GM12878 (cell line): ENCODE data around the gene CLMP. TPM values are rescaled to one million over a fixed set of nuclear protein-coding genes. Genes with fewer than 3 reads are reported as not detected.

Experiments used
- ATAC-seq: fragments of 200-7000 bp; cut with Tn5 transposase; 3 replicates; pipeline ENCODE4 v1.9.1; 2020; ENCODE audit warnings: mild to moderate bottlenecking, moderate library complexity
- BruUV-seq: library from RNA; stranded (reverse); fragments of 400-500 nt; replicated peaks from 2 replicates; lab custom pipeline; 2021; lab: Mats Ljungman, UMichigan
- CTCF ChIA-PET: fragments of 300-600 bp; sonication (Branson Sonifier 250); formaldehyde crosslinking; extraction: SDS; loops from one replicate; lab custom pipeline; 2021; ENCODE audit warnings: inconsistent platforms; lab: Yijun Ruan, JAX
- POLR2A ChIA-PET: fragments of 350-600 bp; formaldehyde crosslinking; extraction: SDS; loops from one replicate; lab custom pipeline; 2021; ENCODE audit warnings: inconsistent platforms; lab: Charles Lee
- RAD21 ChIA-PET: fragments of 300-600 bp; sonication (Branson Sonifier 250); formaldehyde crosslinking; loops from one replicate; lab custom pipeline; 2023; ENCODE audit warnings: antibody characterized with exemption; ENCODE audit not compliant: unreplicated experiment; lab: Charles Lee
- SMC1A ChIA-PET: fragments of 300-600 bp; sonication (Branson Sonifier 250); formaldehyde crosslinking; loops from one replicate; lab custom pipeline; 2023; ENCODE audit not compliant: unreplicated experiment, uncharacterized antibody; lab: Charles Lee
- DNase-seq: peaks from one replicate; pipeline ENCODE4 v3.0.0-alpha.2; 2011; ENCODE audit warnings: low read depth, low spot score
- FAIRE-seq: peaks from 3 replicates; lab custom pipeline; 2011; peaks lifted over from hg19 to GRCh38; lab: Jason Lieb, UNC
- H2AFZ ChIP-seq: 2 replicates; pipeline ENCODE4 v1.6.0; 2011; ENCODE audit warnings: low read depth, low read length, control low read depth; ENCODE audit not compliant: control insufficient read depth
- H3K27ac ChIP-seq: 2 replicates; pipeline ENCODE4 v1.5.1; 2011; ENCODE audit warnings: control low read depth; ENCODE audit not compliant: control insufficient read depth, insufficient read depth
- H3K27me3 ChIP-seq, 2 experiments: replicated peaks in 1 of 2; 2 replicates each; pipeline versions ENCODE4 v1.6.0 to v1.6.1; 2011; ENCODE audit warnings: low read length in 1 of 2; ENCODE audit not compliant: control insufficient read depth in 2 of 2, insufficient read depth in 2 of 2
- H3K36me3 ChIP-seq, 2 experiments: 2 replicates each; pipeline ENCODE4 v1.5.1; 2011; ENCODE audit warnings: low read length in 1 of 2; ENCODE audit not compliant: control insufficient read depth in 2 of 2, insufficient read depth in 2 of 2
- H3K4me1 ChIP-seq: 2 replicates; pipeline ENCODE4 v1.6.1; 2011; ENCODE audit warnings: mild to moderate bottlenecking, low read length, moderate library complexity, mixed read lengths; ENCODE audit not compliant: control insufficient read depth, insufficient read depth
- H3K4me2 ChIP-seq: 2 replicates; pipeline ENCODE4 v1.6.0; 2011; ENCODE audit warnings: control low read depth; ENCODE audit not compliant: control insufficient read depth, insufficient read depth
- H3K4me3 ChIP-seq: fragments of 200-600 bp; sonication (generic); 2 replicates; pipeline ENCODE4 v1.5.1; 2016
- H3K79me2 ChIP-seq: 2 replicates; pipeline ENCODE4 v1.6.0; 2011; ENCODE audit warnings: low read length; ENCODE audit not compliant: control insufficient read depth, insufficient read depth
- H3K9ac ChIP-seq: 2 replicates; pipeline ENCODE4 v1.8.0; 2011; ENCODE audit warnings: low read length, control low read depth, mixed read lengths; ENCODE audit not compliant: control insufficient read depth, insufficient read depth
- H3K9me3 ChIP-seq: replicated peaks from 3 replicates; pipeline ENCODE4 v1.5.1; 2011; ENCODE audit warnings: mild to moderate bottlenecking, low read length; ENCODE audit not compliant: control insufficient read depth, insufficient read depth
- H4K20me1 ChIP-seq: 2 replicates; pipeline ENCODE4 v1.6.0; 2011; ENCODE audit not compliant: control insufficient read depth, insufficient read depth
- BHLHE40 ChIP-seq, 2 experiments: fragments of 450-650 bp in 1 of 2; IDR thresholded peaks; 2 replicates each; pipeline ENCODE4 v1.6.1; 2011 to 2017; ENCODE audit warnings: low read depth in 2 of 2, borderline replicate concordance in 1 of 2, improper control_type of control experiment in 1 of 2, low read length in 1 of 2, mild to moderate bottlenecking in 1 of 2
- CBFB ChIP-seq: IDR thresholded peaks from 2 replicates; pipeline ENCODE4 v1.6.1; 2016; ENCODE audit warnings: antibody characterized with exemption, low read depth
- EP300 ChIP-seq, 2 experiments: fragments of 150-350 bp in 1 of 2; IDR thresholded peaks; 2 replicates each; pipeline ENCODE4 v1.6.1; 2011 to 2012; ENCODE audit warnings: low read depth in 2 of 2, low read length in 2 of 2, borderline replicate concordance in 1 of 2, improper control_type of control experiment in 1 of 2, inconsistent platforms in 1 of 2; ENCODE audit not compliant: control insufficient read depth in 1 of 2
- ESRRA ChIP-seq: IDR thresholded peaks from 2 replicates; pipeline ENCODE4 v1.6.1; 2012; ENCODE audit warnings: mild to moderate bottlenecking, low read length, improper control_type of control experiment
- ETV6 ChIP-seq, 2 experiments: fragments of 450-650 bp in 1 of 2; IDR thresholded peaks in 1 of 2; conservative IDR thresholded peaks in 1 of 2; 2 replicates each; pipeline ENCODE4 v1.6.1; 2014; ENCODE audit warnings: antibody characterized with exemption in 1 of 2, borderline replicate concordance in 1 of 2, low read depth in 1 of 2, mild to moderate bottlenecking in 1 of 2, moderate library complexity in 1 of 2
- HDAC2 ChIP-seq: fragments of 200-600 bp; sonication (generic); IDR thresholded peaks from 2 replicates; pipeline ENCODE4 v1.6.1; 2017
- HDGF ChIP-seq: fragments of 450-650 bp; IDR thresholded peaks from 2 replicates; pipeline ENCODE4 v1.6.1; 2016; ENCODE audit warnings: antibody characterized with exemption
- NFYA ChIP-seq: IDR thresholded peaks from 2 replicates; pipeline ENCODE4 v1.6.1; 2011; ENCODE audit warnings: low read depth, mild to moderate bottlenecking, low read length, improper control_type of control experiment, borderline replicate concordance
- POLR2A ChIP-seq: IDR thresholded peaks from 2 replicates; pipeline ENCODE4 v1.6.1; 2011; ENCODE audit warnings: low read depth, mild to moderate bottlenecking, low read length
- SPI1 ChIP-seq: IDR thresholded peaks from 2 replicates; pipeline ENCODE4 v1.6.1; 2011; ENCODE audit warnings: low read depth, mild to moderate bottlenecking, low read length, moderate library complexity, borderline replicate concordance; ENCODE audit not compliant: insufficient read depth
- SREBF1 ChIP-seq: IDR thresholded peaks from 2 replicates; pipeline ENCODE4 v1.6.1; 2012; ENCODE audit warnings: mild to moderate bottlenecking, low read length
- ZNF622 ChIP-seq: fragments of 450-650 bp; IDR thresholded peaks from 2 replicates; pipeline ENCODE4 v1.6.1; 2017; ENCODE audit warnings: mild to moderate bottlenecking, inconsistent platforms
- WGBS: methylation state at CpG from one replicate; pipeline ENCODE4 v1.1.6; 2016; ENCODE audit warnings: low lambda C conversion rate; ENCODE audit not compliant: insufficient replicate concordance, insufficient coverage; ENCODE audit errors: missing lambda C conversion rate; 5-methylcytosine and 5-hydroxymethylcytosine counted together
- in situ Hi-C: fragments of 300-500 bp; cut with MboI; formaldehyde crosslinking; loops from 9 replicates; pipeline ENCODE4 v1.14.3; 2018; ENCODE audit warnings: mixed read lengths
- intact Hi-C: fragments of 100-400 bp; cut with micrococcal nuclease; formaldehyde crosslinking; loops from one replicate; pipeline ENCODE4 v1.14.2; 2022; ENCODE audit not compliant: unreplicated experiment
- polyA plus RNA-seq, 11 experiments: library from polyadenylated mRNA; depleted of rRNA in 4 of 11; unstranded in 6 of 11; stranded (reverse) in 5 of 11; fragments of >200 nt; fragmentation: Nextera tagmentation in 4 of 11; fragmentation: Illumina TruSeq in 1 of 11; extraction: Ambion mirVana in 4 of 11; extraction: Trizol in 1 of 11; gene quantifications; 1 replicate in 1 of 11; 2 replicates in 10 of 11; pipeline versions ENCODE4 v1.2.1 to v1.2.3, GENCODE V29; 2011 to 2016; ENCODE audit warnings: inconsistent platforms in 2 of 11, missing spikeins in 2 of 11, low read depth in 1 of 11
- total RNA-seq, 4 experiments: library from RNA; depleted of rRNA in 3 of 4; stranded (reverse); fragments of >200 nt in 3 of 4; fragmentation: Illumina TruSeq in 1 of 4; extraction: Trizol in 1 of 4; gene quantifications; 2 replicates each; pipeline versions ENCODE4 v1.2.1 to v1.2.3, GENCODE V29; 2013 to 2021
- TF ChIP-seq, protein P1 (sequence below): IDR thresholded peaks from 2 replicates; pipeline ENCODE4 v1.6.1; 2011; ENCODE audit warnings: mild to moderate bottlenecking, low read depth, low read length, moderate library complexity; ENCODE audit not compliant: insufficient replicate concordance
- TF ChIP-seq, protein P2 (sequence below): IDR thresholded peaks from 2 replicates; pipeline ENCODE4 v1.6.1; 2012; ENCODE audit warnings: low read depth, low read length, improper control_type of control experiment
- TF ChIP-seq, protein P3 (sequence below): IDR thresholded peaks from 2 replicates; pipeline ENCODE4 v1.6.1; 2012; ENCODE audit warnings: low read length, inconsistent platforms
- TF ChIP-seq, protein P4 (sequence below): fragments of 450-650 bp; formaldehyde crosslinking; IDR thresholded peaks from 2 replicates; pipeline ENCODE4 v1.4.0; 2022; ENCODE audit warnings: mild to moderate bottlenecking, moderate library complexity

CLMP gene
- total and polyA plus RNA-seq, 10 of the 15 experiments (the other 5 are each of a cell fraction or from before 2014, with no cell fraction given): 0.01 to 0.71 (median 0.20) TPM; not detected in 4

DNA sequence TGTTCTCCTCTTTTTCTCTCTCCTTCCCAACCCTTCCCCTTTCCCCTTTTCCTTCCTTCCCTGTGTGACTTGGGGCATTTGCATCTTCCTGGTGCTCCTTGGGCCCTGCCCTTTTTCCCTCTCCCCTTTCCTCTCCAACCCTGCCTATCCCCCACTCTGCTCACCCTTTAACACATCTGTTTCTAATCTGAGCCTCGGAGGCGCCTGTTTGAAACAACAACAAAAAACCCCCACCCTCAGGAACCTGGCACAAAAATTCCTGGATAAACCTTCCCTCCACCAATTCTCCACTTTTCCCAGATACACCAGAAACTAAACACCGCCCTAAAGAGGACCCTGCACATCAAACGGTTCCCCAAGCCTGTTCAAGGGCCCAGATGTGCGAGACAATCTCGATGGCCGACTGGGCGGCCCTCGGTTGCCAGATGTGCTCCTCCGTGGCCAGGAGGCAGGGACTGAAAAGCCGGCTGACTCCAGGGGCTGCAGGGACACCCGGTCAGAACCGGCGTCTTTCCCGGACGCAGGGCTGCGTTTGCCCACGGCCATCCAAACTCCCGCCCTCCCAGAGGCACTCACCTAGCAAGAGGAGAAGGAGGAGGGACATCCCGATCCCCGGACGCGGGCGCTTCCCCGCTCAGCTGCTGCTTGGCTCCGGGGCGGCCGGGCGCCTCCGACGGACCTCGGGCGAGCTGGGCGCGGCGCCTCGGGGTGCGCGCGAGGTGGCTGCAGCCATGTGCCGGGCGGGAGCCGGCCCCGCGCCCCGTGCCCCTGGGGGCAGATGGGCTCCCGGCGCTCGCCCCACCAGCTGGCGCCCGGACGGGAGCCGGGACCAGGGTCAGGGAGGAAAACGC, 486 bp downstream of the CLMP start:
- Histone ChIP-seq H3K27ac (no peak overlapping the region), H4K20me1 (no peaks in the 10 kb centered on the region), H3K9me3 (no peaks in the 10 kb centered on the region; the same call in 2 of the 3 replicates), H3K79me2 (no peaks in the 10 kb centered on the region), H3K36me3 (no peaks in the 10 kb centered on the region), H2AFZ (no peak overlapping the region), H3K4me1 (no peaks in the 10 kb centered on the region), H3K4me3 (no peak overlapping the region), H3K27me3 (peaks cover 18 to 39% of the 10 kb centered on the region in 2 experiments), H3K4me2 (no peak overlapping the region), H3K9ac (no peak overlapping the region)
- CTCF ChIA-PET: no interaction called here
- SMC1A ChIA-PET: no interaction called here
- no peak for ATAC-seq
- no peak for FAIRE-seq
- POLR2A ChIA-PET: no interaction called here
- TF ChIP-seq HDGF: no peak
- TF ChIP-seq, protein P1, sequence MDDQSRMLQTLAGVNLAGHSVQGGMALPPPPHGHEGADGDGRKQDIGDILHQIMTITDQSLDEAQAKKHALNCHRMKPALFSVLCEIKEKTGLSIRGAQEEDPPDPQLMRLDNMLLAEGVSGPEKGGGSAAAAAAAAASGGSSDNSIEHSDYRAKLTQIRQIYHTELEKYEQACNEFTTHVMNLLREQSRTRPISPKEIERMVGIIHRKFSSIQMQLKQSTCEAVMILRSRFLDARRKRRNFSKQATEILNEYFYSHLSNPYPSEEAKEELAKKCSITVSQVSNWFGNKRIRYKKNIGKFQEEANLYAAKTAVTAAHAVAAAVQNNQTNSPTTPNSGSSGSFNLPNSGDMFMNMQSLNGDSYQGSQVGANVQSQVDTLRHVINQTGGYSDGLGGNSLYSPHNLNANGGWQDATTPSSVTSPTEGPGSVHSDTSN: no peak
- TF ChIP-seq, protein P2, sequence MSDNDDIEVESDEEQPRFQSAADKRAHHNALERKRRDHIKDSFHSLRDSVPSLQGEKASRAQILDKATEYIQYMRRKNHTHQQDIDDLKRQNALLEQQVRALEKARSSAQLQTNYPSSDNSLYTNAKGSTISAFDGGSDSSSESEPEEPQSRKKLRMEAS: no peak
- no peak for TF ChIP-seq SPI1
- TF ChIP-seq ETV6 (conservative IDR thresholded peaks at IDR 0.05 in 1 of 2, IDR thresholded peaks at IDR 0.05 in 1 of 2; ENCODE audit: borderline replicate concordance in 1 of 2, low read depth in 1 of 2): no peak
- TF ChIP-seq ZNF622: no peak
- TF ChIP-seq EP300 (IDR thresholded peaks at IDR 0.05; ENCODE audit: borderline replicate concordance in 1 of 2, control insufficient read depth in 1 of 2, low read depth in 2 of 2, low read length in 2 of 2): no peak
- TF ChIP-seq CBFB: no peak
- TF ChIP-seq SREBF1: no peak
- no peak for TF ChIP-seq ESRRA
- TF ChIP-seq, protein P3, sequence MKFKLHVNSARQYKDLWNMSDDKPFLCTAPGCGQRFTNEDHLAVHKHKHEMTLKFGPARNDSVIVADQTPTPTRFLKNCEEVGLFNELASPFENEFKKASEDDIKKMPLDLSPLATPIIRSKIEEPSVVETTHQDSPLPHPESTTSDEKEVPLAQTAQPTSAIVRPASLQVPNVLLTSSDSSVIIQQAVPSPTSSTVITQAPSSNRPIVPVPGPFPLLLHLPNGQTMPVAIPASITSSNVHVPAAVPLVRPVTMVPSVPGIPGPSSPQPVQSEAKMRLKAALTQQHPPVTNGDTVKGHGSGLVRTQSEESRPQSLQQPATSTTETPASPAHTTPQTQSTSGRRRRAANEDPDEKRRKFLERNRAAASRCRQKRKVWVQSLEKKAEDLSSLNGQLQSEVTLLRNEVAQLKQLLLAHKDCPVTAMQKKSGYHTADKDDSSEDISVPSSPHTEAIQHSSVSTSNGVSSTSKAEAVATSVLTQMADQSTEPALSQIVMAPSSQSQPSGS: no peak
- TF ChIP-seq HDAC2: no peak
- TF ChIP-seq, protein P4, sequence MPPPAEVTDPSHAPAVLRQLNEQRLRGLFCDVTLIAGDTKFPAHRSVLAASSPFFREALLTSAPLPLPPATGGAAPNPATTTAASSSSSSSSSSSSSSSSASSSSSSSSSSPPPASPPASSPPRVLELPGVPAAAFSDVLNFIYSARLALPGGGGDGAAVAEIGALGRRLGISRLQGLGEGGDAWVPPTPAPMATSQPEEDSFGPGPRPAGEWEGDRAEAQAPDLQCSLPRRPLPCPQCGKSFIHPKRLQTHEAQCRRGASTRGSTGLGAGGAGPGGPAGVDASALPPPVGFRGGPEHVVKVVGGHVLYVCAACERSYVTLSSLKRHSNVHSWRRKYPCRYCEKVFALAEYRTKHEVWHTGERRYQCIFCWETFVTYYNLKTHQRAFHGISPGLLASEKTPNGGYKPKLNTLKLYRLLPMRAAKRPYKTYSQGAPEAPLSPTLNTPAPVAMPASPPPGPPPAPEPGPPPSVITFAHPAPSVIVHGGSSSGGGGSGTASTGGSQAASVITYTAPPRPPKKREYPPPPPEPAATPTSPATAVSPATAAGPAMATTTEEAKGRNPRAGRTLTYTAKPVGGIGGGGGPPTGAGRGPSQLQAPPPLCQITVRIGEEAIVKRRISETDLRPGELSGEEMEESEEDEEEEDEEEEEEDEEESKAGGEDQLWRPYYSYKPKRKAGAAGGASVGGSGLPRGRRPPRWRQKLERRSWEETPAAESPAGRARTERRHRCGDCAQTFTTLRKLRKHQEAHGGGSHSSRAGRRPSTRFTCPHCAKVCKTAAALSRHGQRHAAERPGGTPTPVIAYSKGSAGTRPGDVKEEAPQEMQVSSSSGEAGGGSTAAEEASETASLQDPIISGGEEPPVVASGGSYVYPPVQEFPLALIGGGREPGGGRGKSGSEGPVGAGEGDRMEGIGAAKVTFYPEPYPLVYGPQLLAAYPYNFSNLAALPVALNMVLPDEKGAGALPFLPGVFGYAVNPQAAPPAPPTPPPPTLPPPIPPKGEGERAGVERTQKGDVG: no peak
- no peak for TF ChIP-seq NFYA
- no peak for TF ChIP-seq POLR2A
- no peak for TF ChIP-seq BHLHE40 (IDR thresholded peaks at IDR 0.05; ENCODE audit: borderline replicate concordance in 1 of 2, low read depth in 2 of 2, low read length in 1 of 2)
- WGBS: 22% methylated on average over 49 of the region's 54 CpGs
- RAD21 ChIA-PET: no interaction called here
- in situ Hi-C loops (no loop called here), intact Hi-C loops (no loop called here)
- no peak for DNase-seq
- no TSS peak for BruUV-seq
